OCI-LY7 (cell line): ENCODE measurements around the gene ANTXR1. TPM values are rescaled to one million over a fixed set of nuclear protein-coding genes. Genes with fewer than 3 reads are reported as not detected.

Experiments used
- BruUV-seq: library from RNA; stranded (reverse); fragments of 400-500 nt; replicated peaks from 2 replicates; lab custom pipeline; 2021; lab: Mats Ljungman, UMichigan
- CTCF ChIA-PET: fragments of 300-600 bp; sonication (Branson Sonifier 250); formaldehyde crosslinking; loops from one replicate; lab custom pipeline; 2022; ENCODE audit warnings: antibody characterized with exemption; ENCODE audit not compliant: unreplicated experiment; lab: Charles Lee
- POLR2A ChIA-PET: fragments of 300-600 bp; sonication (Branson Sonifier 250); formaldehyde crosslinking; loops from one replicate; lab custom pipeline; 2022; ENCODE audit warnings: antibody characterized with exemption; lab: Charles Lee
- DNase-seq: peaks from one replicate; pipeline ENCODE4 v3.0.0-alpha.2; 2015; ENCODE audit warnings: low spot score
- H2AFZ ChIP-seq: fragments of 200-600 bp; sonication (generic), shearing (Covaris generic); 2 replicates; pipeline ENCODE4 v1.6.1; 2014; ENCODE audit warnings: mild to moderate bottlenecking, antibody characterized with exemption, low read length, moderate library complexity
- H3K27ac ChIP-seq: fragments of 200-600 bp; sonication (generic); 2 replicates; pipeline ENCODE4 v1.5.1; 2014; ENCODE audit warnings: mixed run types, low read depth, mild to moderate bottlenecking, moderate library complexity, low read length, inconsistent platforms; ENCODE audit not compliant: poor library complexity, severe bottlenecking
- H3K36me3 ChIP-seq: fragments of 200-600 bp; sonication (generic); 2 replicates; pipeline ENCODE4 v1.6.1; 2014; ENCODE audit warnings: mild to moderate bottlenecking, antibody characterized with exemption, low read length, moderate library complexity, mixed read lengths; ENCODE audit not compliant: insufficient read depth
- H3K4me1 ChIP-seq: fragments of 200-600 bp; sonication (generic); 2 replicates; pipeline ENCODE4 v1.5.1; 2014; ENCODE audit warnings: mild to moderate bottlenecking, low read length; ENCODE audit not compliant: insufficient read depth, poor library complexity, severe bottlenecking
- H3K4me2 ChIP-seq: fragments of 200-600 bp; sonication (generic); 2 replicates; pipeline ENCODE4 v1.6.1; 2014; ENCODE audit warnings: mild to moderate bottlenecking, low read length
- H3K4me3 ChIP-seq: fragments of 200-600 bp; sonication (generic); 2 replicates; pipeline ENCODE4 v1.5.1; 2014; ENCODE audit warnings: mild to moderate bottlenecking, low read depth, low read length; ENCODE audit not compliant: poor library complexity, severe bottlenecking
- H3K79me2 ChIP-seq: fragments of 200-600 bp; sonication (generic); 2 replicates; pipeline ENCODE4 v1.6.1; 2016; ENCODE audit warnings: low read depth, mild to moderate bottlenecking, low read length, moderate library complexity, mixed read lengths; ENCODE audit not compliant: insufficient read depth
- H3K9me2 ChIP-seq: fragments of 200-600 bp; sonication (generic); 2 replicates; pipeline ENCODE4 v1.6.1; 2016; ENCODE audit warnings: mild to moderate bottlenecking, low read length, mixed read lengths; ENCODE audit not compliant: insufficient read depth
- H3K9me3 ChIP-seq: fragments of 200-600 bp; sonication (generic); 2 replicates; pipeline ENCODE4 v1.6.1; 2014; ENCODE audit warnings: mild to moderate bottlenecking, mixed run types, low read length, mixed read lengths
- H4K20me1 ChIP-seq: fragments of 200-600 bp; sonication (generic); 2 replicates; pipeline ENCODE4 v1.6.1; 2014; ENCODE audit warnings: mild to moderate bottlenecking, antibody characterized with exemption, low read length, moderate library complexity, mixed read lengths; ENCODE audit not compliant: insufficient read depth
- CTCF ChIP-seq: fragments of 200-600 bp; sonication (generic); conservative IDR thresholded peaks from 2 replicates; pipeline ENCODE4 v1.5.1; 2014; ENCODE audit warnings: mild to moderate bottlenecking, antibody characterized with exemption, low read length, moderate library complexity, mixed read lengths
- EZH2phosphoT487 ChIP-seq: fragments of 200-600 bp; sonication (generic); IDR thresholded peaks from 2 replicates; pipeline ENCODE4 v1.6.1; 2018; ENCODE audit warnings: low read depth, borderline replicate concordance, mild to moderate bottlenecking, mixed run types, antibody characterized with exemption, low read length, moderate library complexity, mixed read lengths
- intact Hi-C: fragments of 100-400 bp; cut with micrococcal nuclease; formaldehyde crosslinking; loops from one replicate; pipeline ENCODE4 v1.10.0; 2022; ENCODE audit not compliant: unreplicated experiment
- total RNA-seq, 2 experiments: library from RNA; depleted of rRNA in 1 of 2; stranded (reverse); fragments of >200 nt in 1 of 2; shearing (Covaris generic) in 1 of 2; gene quantifications; 2 replicates each; pipeline ENCODE4 v1.2.3, GENCODE V29; 2014 to 2022

Gene ANTXR1
- total RNA-seq, 2 experiments from 2014 or later = not detected

- no peaks in the 10 kb centered on the region for H4K20me1 ChIP-seq
- no peaks in the 10 kb centered on the region for H3K36me3 ChIP-seq
- no peaks in the 10 kb centered on the region for H3K4me1 ChIP-seq
- intact Hi-C loops = no loop called here
- no peaks in the 10 kb centered on the region for H3K9me2 ChIP-seq
- DNase-seq = no peak
- H3K4me3 ChIP-seq = no peak overlapping the region
- no peak overlapping the region for H2AFZ ChIP-seq
- H3K4me2 ChIP-seq = no peak overlapping the region
- TF ChIP-seq CTCF (no peak), EZH2phosphoT487 (no peak)
- no peak overlapping the region for H3K27ac ChIP-seq
- ChIA-PET POLR2A (no interaction called here), CTCF (no interaction called here)
- H3K79me2 ChIP-seq = no peaks in the 10 kb centered on the region
- no peaks in the 10 kb centered on the region for H3K9me3 ChIP-seq
- no TSS peak for BruUV-seq
Measured at GRCh38 chr2:69070969-69071368, 58.0 kb downstream of the ANTXR1 start.

GRCh38 chr2:69073928-69074570, 61.1 kb downstream of the ANTXR1 start:
- BruUV-seq = no TSS peak
- H3K4me1 ChIP-seq = no peaks in the 10 kb centered on the region
- H4K20me1 ChIP-seq = no peaks in the 10 kb centered on the region
- intact Hi-C loops = no loop called here
- H3K79me2 ChIP-seq = no peaks in the 10 kb centered on the region
- no peaks in the 10 kb centered on the region for H3K36me3 ChIP-seq
- H3K9me3 ChIP-seq = no peaks in the 10 kb centered on the region
- no peak overlapping the region for H2AFZ ChIP-seq
- no peak for DNase-seq
- H3K4me2 ChIP-seq = no peak overlapping the region
- H3K4me3 ChIP-seq = no peak overlapping the region
- no peak overlapping the region for H3K27ac ChIP-seq
- ChIA-PET POLR2A (no interaction called here), CTCF (no interaction called here)
- TF ChIP-seq CTCF (no peak), EZH2phosphoT487 (no peak)
- no peaks in the 10 kb centered on the region for H3K9me2 ChIP-seq

GRCh38 chr2:69074918-69075317, 61.9 kb downstream of the ANTXR1 start:
- Histone ChIP-seq H3K4me1 (no peaks in the 10 kb centered on the region), H3K36me3 (no peaks in the 10 kb centered on the region), H3K9me2 (no peaks in the 10 kb centered on the region), H2AFZ (no peak overlapping the region), H4K20me1 (no peaks in the 10 kb centered on the region), H3K4me3 (no peak overlapping the region), H3K79me2 (no peaks in the 10 kb centered on the region), H3K27ac (no peak overlapping the region), H3K9me3 (no peaks in the 10 kb centered on the region), H3K4me2 (no peak overlapping the region)
- ChIA-PET POLR2A (no interaction called here), CTCF (no interaction called here)
- intact Hi-C loops = no loop called here
- no peak for DNase-seq
- TF ChIP-seq EZH2phosphoT487 = no peak
- TF ChIP-seq CTCF = no peak
- no TSS peak for BruUV-seq
